DOHH2 (cell line): ENCODE results near the gene ABCB6.

Source experiments
- EZH2phosphoT487 ChIP-seq: fragments of 200-600 bp; sonication (generic); IDR thresholded peaks from 2 replicates; pipeline ENCODE4 v1.6.1; 2017; ENCODE audit warnings: borderline replicate concordance, mild to moderate bottlenecking, antibody characterized with exemption, low read length, moderate library complexity, mixed read lengths
- TF ChIP-seq, protein P1 (sequence below): fragments of 200-600 bp; sonication (generic); IDR thresholded peaks from one replicate; pipeline ENCODE4 v1.5.1; 2014; ENCODE audit warnings: antibody characterized with exemption, mild to moderate bottlenecking, low read depth, low read length; ENCODE audit not compliant: poor library complexity, severe bottlenecking

DNA sequence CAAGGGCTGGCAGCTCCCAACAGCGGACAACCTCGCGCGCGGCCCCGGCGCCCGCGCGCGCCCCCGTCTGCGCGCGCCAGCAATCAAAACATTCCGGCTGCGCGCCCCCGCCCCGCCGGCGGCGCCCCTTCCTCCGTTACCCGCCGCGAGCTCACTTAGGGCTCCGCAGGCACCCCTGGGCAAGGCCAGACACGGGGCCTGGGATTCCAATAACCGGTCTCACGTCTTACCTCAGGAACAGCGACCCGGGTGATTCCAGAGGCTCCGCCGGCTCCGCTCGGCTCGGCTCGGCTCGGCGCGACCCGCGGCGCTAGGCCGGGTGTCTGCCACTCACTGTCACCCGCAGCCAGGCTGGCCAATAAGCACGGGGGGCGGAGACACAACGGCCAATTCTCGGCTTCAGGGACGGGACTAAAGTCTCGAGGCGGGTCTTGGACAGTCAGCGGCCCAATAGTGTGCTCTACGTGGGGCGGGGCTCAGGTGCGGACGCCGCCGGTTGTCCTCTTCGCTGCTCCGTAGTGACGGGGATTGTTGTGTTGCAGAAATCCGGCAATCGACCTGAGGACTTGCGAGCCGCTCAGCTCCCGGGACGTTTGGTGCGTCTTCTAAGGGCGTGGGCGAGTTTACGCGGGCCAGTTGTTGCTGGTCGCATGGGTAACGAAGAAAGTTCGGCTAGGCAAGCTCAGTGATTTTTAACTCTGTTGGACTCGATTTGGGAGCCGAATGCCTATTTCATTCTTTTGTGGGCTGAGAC lies 10.7 kb upstream of the ABCB6 start, which contains the start of the genes ANKZF1 and ATG9A:
- TF ChIP-seq, protein P1, sequence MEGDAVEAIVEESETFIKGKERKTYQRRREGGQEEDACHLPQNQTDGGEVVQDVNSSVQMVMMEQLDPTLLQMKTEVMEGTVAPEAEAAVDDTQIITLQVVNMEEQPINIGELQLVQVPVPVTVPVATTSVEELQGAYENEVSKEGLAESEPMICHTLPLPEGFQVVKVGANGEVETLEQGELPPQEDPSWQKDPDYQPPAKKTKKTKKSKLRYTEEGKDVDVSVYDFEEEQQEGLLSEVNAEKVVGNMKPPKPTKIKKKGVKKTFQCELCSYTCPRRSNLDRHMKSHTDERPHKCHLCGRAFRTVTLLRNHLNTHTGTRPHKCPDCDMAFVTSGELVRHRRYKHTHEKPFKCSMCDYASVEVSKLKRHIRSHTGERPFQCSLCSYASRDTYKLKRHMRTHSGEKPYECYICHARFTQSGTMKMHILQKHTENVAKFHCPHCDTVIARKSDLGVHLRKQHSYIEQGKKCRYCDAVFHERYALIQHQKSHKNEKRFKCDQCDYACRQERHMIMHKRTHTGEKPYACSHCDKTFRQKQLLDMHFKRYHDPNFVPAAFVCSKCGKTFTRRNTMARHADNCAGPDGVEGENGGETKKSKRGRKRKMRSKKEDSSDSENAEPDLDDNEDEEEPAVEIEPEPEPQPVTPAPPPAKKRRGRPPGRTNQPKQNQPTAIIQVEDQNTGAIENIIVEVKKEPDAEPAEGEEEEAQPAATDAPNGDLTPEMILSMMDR, result no peak
- TF ChIP-seq EZH2phosphoT487, result no peak
